Stomach (tissue), 9 donors: ENCODE data around the gene SEMA5A. TPM values are rescaled to one million over a fixed set of nuclear protein-coding genes. Genes with fewer than 3 reads are reported as not detected.

Experiments
- DNase-seq, 2 donors: peaks; one replicate each; pipeline versions ENCODE4 v3.0.0 to v3.0.0-alpha.2; 2013 to 2019
- H3K27ac ChIP-seq, 5 donors: fragments of 200-600 bp in 4 of 5; sonication (generic) in 4 of 5; one replicate each; pipeline ENCODE4 v1.5.1; 2013 to 2019; ENCODE audit warnings: mild to moderate bottlenecking in 1 of 5, moderate library complexity in 1 of 5
- H3K27me3 ChIP-seq, 3 donors: fragments of 200-600 bp; sonication (generic); one replicate each; pipeline ENCODE4 v1.5.1; 2017 to 2019; ENCODE audit warnings: mixed run types in 1 of 3
- H3K36me3 ChIP-seq, 4 donors: fragments of 200-600 bp; sonication (generic); 1 replicate in 3 of 4; 2 replicates in 1 of 4; pipeline ENCODE4 v1.5.1; 2016 to 2019
- H3K4me1 ChIP-seq, 4 donors: fragments of 200-600 bp; sonication (generic); one replicate each; pipeline ENCODE4 v1.5.1; 2016 to 2019
- H3K4me3 ChIP-seq, 4 donors: fragments of 200-600 bp; sonication (generic) in 3 of 4; one replicate each; pipeline ENCODE4 v1.5.1; 2016 to 2019; ENCODE audit warnings: mild to moderate bottlenecking in 1 of 4
- H3K9me3 ChIP-seq, 4 donors: fragments of 200-600 bp; sonication (generic); one replicate each; pipeline ENCODE4 v1.5.1; 2016 to 2019
- EP300 ChIP-seq: sonication (generic); formaldehyde crosslinking; IDR thresholded peaks from one replicate; pipeline ENCODE4 v1.6.1; 2017; ENCODE audit warnings: antibody characterized with exemption
- POLR2A ChIP-seq, 4 donors: fragments of 450-650 bp; IDR thresholded peaks; one replicate each; pipeline ENCODE4 v1.6.1; 2016; ENCODE audit warnings: antibody characterized with exemption in 4 of 4, control low read depth in 2 of 4, mild to moderate bottlenecking in 1 of 4, moderate library complexity in 1 of 4
- POLR2AphosphoS5 ChIP-seq, 3 donors: sonication (generic); formaldehyde crosslinking; IDR thresholded peaks; one replicate each; pipeline ENCODE4 v1.6.1; 2016; ENCODE audit warnings: antibody characterized with exemption in 3 of 3
- WGBS, 5 donors: extraction: QIAGEN DNeasy Blood & Tissue Kit in 3 of 5; methylation state at CpG; one replicate each; pipeline versions ENCODE4 v1.1.5 to v1.1.7; 2013 to 2018; 5-methylcytosine and 5-hydroxymethylcytosine counted together
- intact Hi-C: fragments of 100-400 bp; cut with DNase I; formaldehyde crosslinking; loops from one replicate; pipeline ENCODE4 v1.15.1; 2023; ENCODE audit warnings: low total_unique reads
- polyA plus RNA-seq, 3 donors: library from polyadenylated mRNA; stranded (reverse); fragments of 200-250 nt; gene quantifications; one replicate each; pipeline ENCODE4 v1.2.3, GENCODE V29; 2013
- total RNA-seq, 5 donors: library from RNA; depleted of rRNA; stranded (reverse); fragments of >200 nt; gene quantifications; one replicate each; pipeline versions ENCODE4 v1.1.0 to v1.2.3, GENCODE V29; 2014 to 2016
- TF ChIP-seq, protein P1 (sequence below), 7 experiments: fragments of 450-650 bp in 4 of 7; fragments of 200-600 bp in 3 of 7; sonication (generic) in 3 of 7; IDR thresholded peaks; one replicate each; pipeline ENCODE4 v1.5.1; 2016 to 2019; ENCODE audit warnings: antibody characterized with exemption in 7 of 7, control low read depth in 2 of 7, mild to moderate bottlenecking in 1 of 7
- donor health status: healthy with polysubstance abuse.
- donor health status: Bipolar disorder and iron deficiency.
- donor health status: healthy.

SEMA5A gene
- total and polyA plus RNA-seq, 8 donors = 0.62 to 26.4 (median 3.2) TPM

DNA sequence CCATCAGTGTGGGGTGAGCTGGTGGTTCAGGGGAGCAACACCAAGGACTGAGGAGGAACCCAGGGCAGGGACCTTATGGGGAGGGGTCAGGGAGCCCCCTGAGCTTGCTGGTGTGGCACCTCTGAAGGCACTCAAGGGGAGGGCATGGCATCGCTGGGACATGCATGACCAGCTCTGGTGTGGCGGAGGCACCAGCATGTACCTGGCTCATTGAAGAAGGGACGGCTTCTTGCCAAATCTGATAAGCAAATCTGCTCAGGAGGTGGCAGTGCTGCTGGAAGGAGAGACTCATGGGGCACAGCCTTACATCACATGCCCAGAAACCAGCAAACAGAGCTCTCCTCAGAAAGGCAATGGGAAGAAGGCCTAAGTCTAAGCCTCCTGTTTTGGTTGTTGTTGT is 421.8 kb downstream of the SEMA5A start:
- H3K9me3 ChIP-seq = no peaks in the 10 kb centered on the region
- DNase-seq = peak in 1 of 2 donors; percentile 31
- H3K36me3 ChIP-seq = no peaks in the 10 kb centered on the region
- H3K4me3 ChIP-seq = no peak overlapping the region
- TF ChIP-seq POLR2AphosphoS5 (IDR thresholded peaks at IDR 0.05) (no peak), POLR2A (IDR thresholded peaks at IDR 0.05) (no peak), EP300 (no peak)
- TF ChIP-seq, protein P1, sequence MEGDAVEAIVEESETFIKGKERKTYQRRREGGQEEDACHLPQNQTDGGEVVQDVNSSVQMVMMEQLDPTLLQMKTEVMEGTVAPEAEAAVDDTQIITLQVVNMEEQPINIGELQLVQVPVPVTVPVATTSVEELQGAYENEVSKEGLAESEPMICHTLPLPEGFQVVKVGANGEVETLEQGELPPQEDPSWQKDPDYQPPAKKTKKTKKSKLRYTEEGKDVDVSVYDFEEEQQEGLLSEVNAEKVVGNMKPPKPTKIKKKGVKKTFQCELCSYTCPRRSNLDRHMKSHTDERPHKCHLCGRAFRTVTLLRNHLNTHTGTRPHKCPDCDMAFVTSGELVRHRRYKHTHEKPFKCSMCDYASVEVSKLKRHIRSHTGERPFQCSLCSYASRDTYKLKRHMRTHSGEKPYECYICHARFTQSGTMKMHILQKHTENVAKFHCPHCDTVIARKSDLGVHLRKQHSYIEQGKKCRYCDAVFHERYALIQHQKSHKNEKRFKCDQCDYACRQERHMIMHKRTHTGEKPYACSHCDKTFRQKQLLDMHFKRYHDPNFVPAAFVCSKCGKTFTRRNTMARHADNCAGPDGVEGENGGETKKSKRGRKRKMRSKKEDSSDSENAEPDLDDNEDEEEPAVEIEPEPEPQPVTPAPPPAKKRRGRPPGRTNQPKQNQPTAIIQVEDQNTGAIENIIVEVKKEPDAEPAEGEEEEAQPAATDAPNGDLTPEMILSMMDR (IDR thresholded peaks at IDR 0.05) = no peak
- no peak overlapping the region for H3K27ac ChIP-seq
- H3K4me1 ChIP-seq = peaks cover 4 to 17% (median 11%) of the 10 kb centered on the region in 4 donors
- intact Hi-C loops = no loop called here
- H3K27me3 ChIP-seq = no peaks in the 10 kb centered on the region
- WGBS, 5 donors = 32 to 68% (median 38%) methylated on average over 3 of the region's 3 CpGs

DNA sequence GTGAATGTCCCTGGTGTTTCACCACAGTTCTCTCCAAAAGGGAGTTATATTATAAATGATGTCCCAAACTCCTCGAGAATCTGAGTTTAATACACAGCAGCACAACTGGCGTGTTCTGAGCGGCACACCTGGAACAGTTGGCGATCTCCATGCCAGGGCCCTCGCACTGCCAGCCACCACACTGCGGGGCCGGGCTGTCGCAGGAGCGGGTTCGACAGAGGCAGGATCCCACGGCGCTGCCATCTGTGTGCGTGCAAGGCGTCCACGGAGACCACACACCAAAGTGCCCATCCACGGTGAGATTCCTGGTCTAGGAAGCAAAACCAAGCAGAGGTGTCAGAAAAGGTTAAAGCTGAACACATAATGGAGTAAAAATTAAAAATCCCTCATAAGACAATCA is 423.3 kb downstream of the SEMA5A start:
- Histone ChIP-seq H3K36me3 (no peaks in the 10 kb centered on the region), H3K4me3 (no peak overlapping the region), H3K9me3 (no peaks in the 10 kb centered on the region), H3K4me1 (peaks cover 4 to 17% (median 11%) of the 10 kb centered on the region in 4 donors), H3K27ac (no peak overlapping the region), H3K27me3 (no peaks in the 10 kb centered on the region)
- no peak for TF ChIP-seq EP300
- TF ChIP-seq POLR2AphosphoS5 (IDR thresholded peaks at IDR 0.05) = no peak
- TF ChIP-seq, protein P1 (IDR thresholded peaks at IDR 0.05) = no peak
- no peak for TF ChIP-seq POLR2A (IDR thresholded peaks at IDR 0.05)
- DNase-seq = no peak
- intact Hi-C loops = no loop called here
- 88 to 98% (median 97%) methylated on average over 15 to 16 of the region's 16 CpGs for WGBS, 5 donors

DNA sequence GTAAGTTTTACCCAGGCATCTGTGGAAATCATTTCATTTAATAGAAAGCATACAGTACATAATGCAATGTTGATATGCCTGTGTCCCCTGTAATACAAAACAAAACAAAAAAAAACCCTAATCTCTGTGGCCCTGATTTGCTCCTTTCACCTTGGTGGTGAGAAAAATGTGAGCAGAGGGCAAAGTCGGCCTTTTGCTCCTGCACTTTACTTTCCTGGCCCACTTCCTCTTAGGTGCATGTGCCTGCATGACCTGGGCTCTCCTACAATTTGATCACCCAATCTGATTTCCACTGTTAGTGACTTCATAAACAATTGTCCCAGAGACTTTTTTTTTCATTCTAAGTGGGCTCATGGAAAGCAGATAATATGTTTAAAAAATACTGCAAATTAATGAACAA is 424.3 kb downstream of the SEMA5A start:
- intact Hi-C loops = no loop called here
- Histone ChIP-seq H3K27ac (no peak overlapping the region), H3K4me1 (peaks cover 4 to 17% (median 11%) of the 10 kb centered on the region in 4 donors), H3K27me3 (no peaks in the 10 kb centered on the region), H3K4me3 (no peak overlapping the region), H3K9me3 (no peaks in the 10 kb centered on the region), H3K36me3 (no peaks in the 10 kb centered on the region)
- 14 to 58% (median 24%) methylated on average over 1 of the region's 1 CpG for WGBS, 5 donors
- peak in 1 of 2 donors; percentile 44 for DNase-seq
- TF ChIP-seq POLR2A (IDR thresholded peaks at IDR 0.05) = no peak
- TF ChIP-seq EP300 = no peak
- TF ChIP-seq, protein P1 (IDR thresholded peaks at IDR 0.05) = no peak
- TF ChIP-seq POLR2AphosphoS5 (IDR thresholded peaks at IDR 0.05) = no peak

DNA sequence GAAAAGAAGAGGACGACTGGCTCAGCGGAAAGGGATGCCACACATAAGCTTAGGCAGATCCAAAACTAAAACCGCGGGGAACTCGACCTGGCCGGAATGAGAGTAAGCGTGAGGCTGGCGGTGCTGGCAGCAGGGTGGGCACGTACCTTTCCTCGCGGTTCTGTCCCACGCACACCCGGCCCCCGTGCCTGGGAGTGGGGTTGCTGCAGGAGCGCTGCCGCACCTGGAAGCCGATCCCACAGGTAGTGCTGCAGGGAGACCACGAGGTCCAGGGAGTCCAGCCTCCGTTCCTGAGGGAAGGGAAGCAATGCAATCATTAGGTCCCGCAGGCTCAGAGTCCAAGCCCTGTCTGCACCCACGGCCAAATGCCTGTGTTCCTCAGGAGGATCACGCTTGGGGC is 427.0 kb downstream of the SEMA5A start:
- Histone ChIP-seq H3K27me3 (no peaks in the 10 kb centered on the region), H3K9me3 (no peaks in the 10 kb centered on the region), H3K4me3 (no peak overlapping the region), H3K4me1 (peaks cover 4 to 13% (median 7%) of the 10 kb centered on the region in 4 donors), H3K27ac (no peak overlapping the region), H3K36me3 (no peaks in the 10 kb centered on the region)
- DNase-seq = no peak
- TF ChIP-seq POLR2AphosphoS5 (IDR thresholded peaks at IDR 0.05) = no peak
- TF ChIP-seq, protein P1 (IDR thresholded peaks at IDR 0.05) = no peak
- intact Hi-C loops = no loop called here
- 91 to 93% (median 93%) methylated on average over 21 to 22 of the region's 22 CpGs for WGBS, 5 donors
